Glomerular endothelial cell (primary cell): ENCODE data around the gene ZNF165. TPM values are rescaled to one million over a fixed set of nuclear protein-coding genes. Genes with fewer than 3 reads are reported as not detected.
"Not testable (repeated sequence)": the region's sequence is repeated elsewhere in the genome, so short reads cannot be mapped to it uniquely, and the experiment has no call there.

Source experiments
- DNase-seq: peaks from one replicate; pipeline ENCODE4 v3.0.0-alpha.2; 2011; ENCODE audit warnings: low read depth, low spot score; ENCODE audit errors: extremely low read depth
- total RNA-seq: library from RNA; depleted of rRNA; stranded (reverse); fragments of >200 nt; gene quantifications from 2 replicates; pipeline ENCODE4 v1.2.3, GENCODE V29; 2015

ZNF165 gene
- total RNA-seq: 0.23 and 0.97 TPM in 2 replicates

GRCh38 chr6:28080381-28080630 lies at the start of gene ZNF165:
Gene ZNF165 (plus strand): TSS chr6:28080568. CDS start chr6:28085481, 4,913 bp downstream.
- not testable (repeated sequence) for DNase-seq

GRCh38 chr6:28053584-28053983 lies 26.8 kb upstream of the ZNF165 start:
- DNase-seq: no peak

- DNase-seq: no peak
These were observed 20.0 kb upstream of the ZNF165 start for GRCh38 chr6:28060405-28060804.

GRCh38 chr6:28064272-28064671 lies 16.1 kb upstream of the ZNF165 start:
- no peak for DNase-seq

GRCh38 chr6:28068067-28068466 lies 12.3 kb upstream of the ZNF165 start:
- DNase-seq: no peak

- not testable (repeated sequence) for DNase-seq
These were observed 9.4 kb upstream of the ZNF165 start for GRCh38 chr6:28070968-28071367.

- DNase-seq: no peak
These were observed 2.3 kb upstream of the ZNF165 start for GRCh38 chr6:28078050-28078449.

GRCh38 chr6:28078836-28079235 lies 1.5 kb upstream of the ZNF165 start:
- no peak for DNase-seq

GRCh38 chr6:28080631-28081485 lies 490 bp downstream of the ZNF165 start:
- peak; percentile 97 for DNase-seq

GRCh38 chr6:28081486-28081751 lies 1.1 kb downstream of the ZNF165 start:
- DNase-seq: no peak

GRCh38 chr6:28082939-28083338 lies 2.6 kb downstream of the ZNF165 start:
- no peak for DNase-seq

- no peak for DNase-seq
These were observed 8.7 kb downstream of the ZNF165 start for GRCh38 chr6:28089054-28089453.

- no peak for DNase-seq
These were observed 10.7 kb downstream of the ZNF165 start for GRCh38 chr6:28090917-28091586.

GRCh38 chr6:28102222-28102621 lies 21.9 kb downstream of the ZNF165 start:
- not testable (repeated sequence) for DNase-seq

GRCh38 chr6:28102699-28103098 lies 22.3 kb downstream of the ZNF165 start:
- not testable (repeated sequence) for DNase-seq

GRCh38 chr6:28104392-28105244 lies 24.2 kb downstream of the ZNF165 start:
- DNase-seq: no peak

- no peak for DNase-seq
These were observed 24.9 kb downstream of the ZNF165 start for GRCh38 chr6:28105245-28105639.

GRCh38 chr6:28107506-28107905 lies 27.1 kb downstream of the ZNF165 start:
- no peak for DNase-seq

- DNase-seq: no peak
These were observed 31.6 kb downstream of the ZNF165 start for GRCh38 chr6:28111964-28112363.

- DNase-seq: no peak
These were observed 35.4 kb downstream of the ZNF165 start for GRCh38 chr6:28115799-28116198.

- DNase-seq: no peak
These were observed 37.1 kb downstream of the ZNF165 start for GRCh38 chr6:28117386-28118050.
